Esophagus muscularis mucosa (tissue), 4 donors: ENCODE results near the gene GADD45B.

ENCODE experiments used
- CTCF ChIP-seq, 3 experiments: fragments of 200-600 bp in 2 of 3; fragments of 450-650 bp in 1 of 3; sonication (generic) in 2 of 3; IDR thresholded peaks; one replicate each; pipeline ENCODE4 v1.5.1; 2017 to 2019; ENCODE audit warnings: antibody characterized with exemption in 3 of 3, mild to moderate bottlenecking in 2 of 3, moderate library complexity in 1 of 3
- EP300 ChIP-seq: sonication (generic); formaldehyde crosslinking; IDR thresholded peaks from one replicate; pipeline ENCODE4 v1.6.1; 2017; ENCODE audit warnings: antibody characterized with exemption
- POLR2A ChIP-seq: fragments of 450-650 bp; IDR thresholded peaks from one replicate; pipeline ENCODE4 v1.6.1; 2017; ENCODE audit warnings: antibody characterized with exemption, moderate library complexity, mild to moderate bottlenecking, low read depth

DNA sequence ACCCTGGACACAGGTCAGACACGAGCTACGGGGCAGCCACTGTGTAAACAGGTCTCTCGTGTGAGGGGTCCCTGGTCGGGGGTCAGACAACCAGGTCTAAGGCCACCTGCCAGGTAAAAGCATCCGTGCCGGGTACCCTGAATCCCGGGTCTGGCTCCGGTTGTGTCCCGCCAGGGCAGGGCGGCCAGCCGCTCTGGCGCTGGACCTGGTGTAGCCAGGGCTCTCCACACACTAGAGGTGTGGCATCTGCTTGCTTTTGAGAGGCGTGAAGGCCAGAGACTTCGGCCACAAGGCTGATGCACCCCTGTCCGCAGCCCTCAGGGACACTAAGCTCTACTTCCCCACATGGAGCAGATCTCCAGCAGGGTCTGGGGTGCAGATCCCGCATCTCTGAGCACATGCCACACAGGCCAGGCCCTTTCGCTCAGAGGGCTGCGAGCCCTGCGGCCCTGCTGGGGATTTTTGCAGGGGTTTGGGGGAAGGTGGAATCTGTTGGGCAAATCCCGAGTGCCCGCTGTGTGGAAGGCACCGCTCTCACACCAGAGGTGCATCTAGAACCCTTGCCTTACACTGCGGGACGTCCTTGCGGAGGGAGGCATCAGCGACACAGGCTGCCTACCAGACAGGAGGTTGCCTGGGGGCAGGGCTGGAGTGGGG, 34.7 kb upstream of the GADD45B start:
- TF ChIP-seq CTCF (IDR thresholded peaks at IDR 0.05) = no peak
- TF ChIP-seq POLR2A = no peak
- no peak for TF ChIP-seq EP300
